NCI-H1694 (cell line): ENCODE measurements around the gene PIK3R1.

Experiments
- DNase-seq: peaks from one replicate; lab custom pipeline; 2025; lab: John Stamatoyannopoulos, UW

The PIK3R1 gene

GRCh38 chr5:68252673-68253623, 37.4 kb downstream of the PIK3R1 start:
- DNase-seq: peak; percentile 27

- DNase-seq: no peak
These were observed 38.3 kb downstream of the PIK3R1 start for GRCh38 chr5:68253624-68254585.

GRCh38 chr5:68254810-68255209, 39.3 kb downstream of the PIK3R1 start:
- DNase-seq: no peak

DNA sequence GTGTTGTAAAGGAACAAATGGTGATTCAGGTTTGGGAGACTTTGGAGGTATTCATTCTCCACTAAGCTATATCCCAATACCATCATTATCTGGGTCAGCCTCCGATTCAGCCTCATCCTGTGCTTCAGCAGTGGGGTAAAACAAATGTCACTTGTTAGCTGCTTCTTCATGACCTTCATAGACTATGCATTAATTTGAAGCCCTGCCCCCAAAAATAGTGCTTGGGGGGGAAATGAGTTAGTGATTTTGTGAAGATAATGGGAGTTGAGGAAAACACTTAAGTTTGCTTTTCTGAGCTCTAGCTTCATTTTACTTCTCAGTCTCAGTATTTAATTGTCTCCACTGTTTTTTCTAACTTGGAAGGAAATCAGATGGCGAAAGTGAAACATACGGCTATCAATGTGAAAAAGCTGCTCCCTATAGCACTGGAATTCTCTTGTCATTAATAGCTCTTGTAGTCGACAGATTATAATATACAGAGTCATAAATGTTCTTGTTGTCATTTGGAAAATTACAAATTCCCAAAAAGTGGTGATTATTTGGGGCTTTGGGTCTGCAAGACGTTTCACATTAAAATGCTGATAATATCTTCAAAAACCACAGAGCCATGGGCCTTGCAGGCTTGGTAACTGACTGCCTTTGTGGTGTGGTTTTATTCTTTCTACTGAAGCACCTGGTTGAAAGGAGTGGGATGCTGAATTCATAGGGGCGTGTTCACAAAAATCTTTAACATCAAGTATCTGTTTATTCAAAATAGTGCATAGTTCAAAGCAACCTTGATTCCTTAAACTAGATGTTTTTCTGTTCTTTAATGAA, 40.0 kb downstream of the PIK3R1 start:
- DNase-seq: no peak

- DNase-seq: no peak
These were observed 41.7 kb downstream of the PIK3R1 start for GRCh38 chr5:68257210-68257609.

GRCh38 chr5:68258531-68258930, 43.0 kb downstream of the PIK3R1 start:
- peak; percentile 75 for DNase-seq

- DNase-seq: no peak
These were observed 44.1 kb downstream of the PIK3R1 start for GRCh38 chr5:68259700-68260099.

GRCh38 chr5:68260467-68260866, 44.9 kb downstream of the PIK3R1 start:
- DNase-seq: no peak

DNA sequence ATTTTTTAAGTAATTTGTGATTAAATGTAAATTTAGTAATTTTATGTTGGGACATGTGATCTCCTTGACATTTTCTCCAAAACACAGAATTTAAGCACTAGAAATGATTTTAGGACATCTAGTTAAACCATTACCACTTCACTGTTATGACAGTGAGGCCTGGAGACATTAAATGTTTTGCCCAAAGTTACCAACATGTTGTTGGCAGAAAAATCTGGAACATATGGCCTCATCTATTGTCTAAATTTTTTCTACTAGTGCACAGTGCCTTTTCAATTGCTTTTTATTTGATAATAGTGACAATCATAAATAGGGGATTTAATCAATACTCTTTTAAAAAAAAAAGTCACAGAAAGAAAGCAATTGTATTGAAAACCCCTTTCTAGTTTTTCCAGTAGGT, 45.6 kb downstream of the PIK3R1 start:
- no peak for DNase-seq

DNA sequence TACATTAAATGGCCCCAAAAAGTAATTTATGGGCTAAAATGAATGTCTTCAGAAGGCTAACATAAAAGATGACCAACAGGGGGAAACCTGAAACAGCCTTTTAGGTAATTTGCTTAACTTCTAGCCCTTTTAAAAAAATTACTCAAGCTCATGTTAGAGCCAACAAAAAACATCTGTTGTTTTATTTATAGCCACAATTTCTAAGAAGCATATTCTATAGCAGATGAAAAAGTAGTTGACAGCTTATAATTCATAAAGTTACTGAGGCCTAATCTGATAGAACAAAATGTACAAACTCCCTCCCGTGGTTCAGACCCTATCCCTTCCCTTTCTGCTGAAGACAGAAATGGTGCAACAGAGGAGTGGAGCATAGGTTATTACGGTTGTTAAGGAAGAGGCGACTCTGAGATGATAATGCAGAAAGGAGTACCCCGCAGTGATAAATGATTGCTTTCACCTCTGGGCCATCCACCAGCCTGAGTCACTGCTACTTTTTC, 46.1 kb downstream of the PIK3R1 start:
- no peak for DNase-seq

GRCh38 chr5:68264024-68264956, 48.7 kb downstream of the PIK3R1 start:
- DNase-seq: no peak

- no peak for DNase-seq
These were observed 49.8 kb downstream of the PIK3R1 start for GRCh38 chr5:68265347-68265746.

- DNase-seq: no peak
These were observed 50.4 kb downstream of the PIK3R1 start for GRCh38 chr5:68265822-68266395.

DNA sequence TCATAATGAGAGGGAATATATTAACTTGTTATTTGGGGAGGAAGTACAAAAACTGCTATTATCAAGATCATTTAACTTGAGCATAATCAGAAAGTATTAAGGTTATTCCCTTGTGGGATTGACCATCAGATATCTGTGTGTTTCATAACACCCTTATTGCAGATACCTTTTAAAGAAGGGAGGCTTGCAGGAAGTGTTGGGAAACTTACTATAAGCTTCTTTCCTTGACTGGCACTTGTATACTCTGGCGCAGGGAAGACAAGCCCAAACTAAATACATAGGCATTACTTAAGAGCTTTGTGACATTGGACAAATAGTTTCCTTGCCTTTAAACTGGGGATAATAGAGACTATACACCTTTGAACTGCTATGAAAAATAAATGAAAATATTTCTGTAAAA, 50.9 kb downstream of the PIK3R1 start:
- DNase-seq: no peak

DNA sequence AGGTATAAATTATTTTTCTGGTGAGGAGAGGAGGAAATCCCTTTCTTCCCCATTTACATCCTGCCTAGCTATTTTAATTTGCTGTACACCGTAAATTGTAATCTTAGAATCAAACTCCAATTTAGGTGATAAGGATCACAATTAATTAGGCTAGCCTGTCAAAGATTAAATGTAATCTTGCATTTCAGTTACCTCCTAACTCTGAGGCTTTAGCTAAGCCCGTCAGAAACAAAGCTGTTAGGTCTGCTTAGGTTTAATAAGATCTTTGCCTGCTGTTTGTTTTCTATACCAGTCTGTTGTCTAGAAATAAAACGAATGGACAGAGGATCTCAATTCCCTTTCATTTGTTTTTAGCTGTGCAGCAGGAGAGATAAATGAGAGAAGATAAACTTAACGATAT, 51.5 kb downstream of the PIK3R1 start:
- no peak for DNase-seq

GRCh38 chr5:68268101-68268851, 52.7 kb downstream of the PIK3R1 start:
- no peak for DNase-seq

DNA sequence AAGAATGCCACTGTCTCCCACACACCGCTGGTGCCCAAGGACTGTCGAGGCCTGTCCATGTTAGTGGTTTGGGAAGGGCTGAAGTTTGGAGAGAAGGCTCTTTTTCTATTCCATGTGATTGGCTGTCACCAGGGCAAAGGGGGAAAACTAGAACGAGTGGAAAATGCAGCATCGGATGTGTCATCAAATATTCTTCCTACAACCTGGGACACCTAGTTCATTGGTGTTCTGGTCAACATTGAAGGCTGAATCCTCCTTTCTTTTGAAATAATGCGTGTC, 53.2 kb downstream of the PIK3R1 start:
- no peak for DNase-seq

GRCh38 chr5:68269820-68270219, 54.3 kb downstream of the PIK3R1 start:
- no peak for DNase-seq

- DNase-seq: no peak
These were observed 54.9 kb downstream of the PIK3R1 start for GRCh38 chr5:68270399-68270975.
